GM13977 (cell line): Measurements from ENCODE around the gene ANKRD33B.

Experiments used
- DNase-seq: peaks from one replicate; pipeline ENCODE4 v3.0.0; 2012; ENCODE audit warnings: low spot score
- in situ Hi-C: fragments of 300-500 bp; cut with MboI; formaldehyde crosslinking; loops from one replicate; pipeline ENCODE4 v1.12.0; 2022; ENCODE audit warnings: low sequenced_read_pairs, low pct_unique_long_range_greater_than_20kb, mixed read lengths, inconsistent platforms; ENCODE audit not compliant: unreplicated experiment
- TF ChIP-seq, protein P1 (sequence below): IDR thresholded peaks from 2 replicates; pipeline ENCODE4 v1.5.1; 2012; ENCODE audit warnings: mild to moderate bottlenecking, control low read depth; ENCODE audit not compliant: insufficient read depth; ENCODE audit errors: extremely low read depth, missing control alignments

ANKRD33B gene

DNA sequence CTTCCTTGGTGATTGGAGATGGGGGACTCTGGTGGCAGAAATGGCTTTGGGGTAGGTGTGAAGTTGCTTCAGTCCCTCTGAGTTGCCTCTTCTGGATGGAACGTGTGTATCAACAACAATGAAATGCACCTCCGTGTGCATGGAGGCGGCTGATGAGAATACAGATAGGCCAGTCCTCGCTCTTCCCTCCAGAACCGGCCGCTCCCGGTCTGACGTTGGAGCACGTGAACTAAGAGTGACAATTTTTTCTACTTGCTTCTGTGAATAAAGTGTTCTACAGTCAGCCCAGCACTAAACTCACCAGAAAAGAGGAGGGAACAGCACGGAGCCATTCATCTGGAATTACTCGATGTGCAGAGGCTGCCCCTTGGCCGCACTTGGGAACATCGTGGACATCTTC lies 90.7 kb downstream of the ANKRD33B start:
- in situ Hi-C loops, result no loop called here
- DNase-seq, result no peak
- TF ChIP-seq, protein P1, sequence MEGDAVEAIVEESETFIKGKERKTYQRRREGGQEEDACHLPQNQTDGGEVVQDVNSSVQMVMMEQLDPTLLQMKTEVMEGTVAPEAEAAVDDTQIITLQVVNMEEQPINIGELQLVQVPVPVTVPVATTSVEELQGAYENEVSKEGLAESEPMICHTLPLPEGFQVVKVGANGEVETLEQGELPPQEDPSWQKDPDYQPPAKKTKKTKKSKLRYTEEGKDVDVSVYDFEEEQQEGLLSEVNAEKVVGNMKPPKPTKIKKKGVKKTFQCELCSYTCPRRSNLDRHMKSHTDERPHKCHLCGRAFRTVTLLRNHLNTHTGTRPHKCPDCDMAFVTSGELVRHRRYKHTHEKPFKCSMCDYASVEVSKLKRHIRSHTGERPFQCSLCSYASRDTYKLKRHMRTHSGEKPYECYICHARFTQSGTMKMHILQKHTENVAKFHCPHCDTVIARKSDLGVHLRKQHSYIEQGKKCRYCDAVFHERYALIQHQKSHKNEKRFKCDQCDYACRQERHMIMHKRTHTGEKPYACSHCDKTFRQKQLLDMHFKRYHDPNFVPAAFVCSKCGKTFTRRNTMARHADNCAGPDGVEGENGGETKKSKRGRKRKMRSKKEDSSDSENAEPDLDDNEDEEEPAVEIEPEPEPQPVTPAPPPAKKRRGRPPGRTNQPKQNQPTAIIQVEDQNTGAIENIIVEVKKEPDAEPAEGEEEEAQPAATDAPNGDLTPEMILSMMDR, result no peak

DNA sequence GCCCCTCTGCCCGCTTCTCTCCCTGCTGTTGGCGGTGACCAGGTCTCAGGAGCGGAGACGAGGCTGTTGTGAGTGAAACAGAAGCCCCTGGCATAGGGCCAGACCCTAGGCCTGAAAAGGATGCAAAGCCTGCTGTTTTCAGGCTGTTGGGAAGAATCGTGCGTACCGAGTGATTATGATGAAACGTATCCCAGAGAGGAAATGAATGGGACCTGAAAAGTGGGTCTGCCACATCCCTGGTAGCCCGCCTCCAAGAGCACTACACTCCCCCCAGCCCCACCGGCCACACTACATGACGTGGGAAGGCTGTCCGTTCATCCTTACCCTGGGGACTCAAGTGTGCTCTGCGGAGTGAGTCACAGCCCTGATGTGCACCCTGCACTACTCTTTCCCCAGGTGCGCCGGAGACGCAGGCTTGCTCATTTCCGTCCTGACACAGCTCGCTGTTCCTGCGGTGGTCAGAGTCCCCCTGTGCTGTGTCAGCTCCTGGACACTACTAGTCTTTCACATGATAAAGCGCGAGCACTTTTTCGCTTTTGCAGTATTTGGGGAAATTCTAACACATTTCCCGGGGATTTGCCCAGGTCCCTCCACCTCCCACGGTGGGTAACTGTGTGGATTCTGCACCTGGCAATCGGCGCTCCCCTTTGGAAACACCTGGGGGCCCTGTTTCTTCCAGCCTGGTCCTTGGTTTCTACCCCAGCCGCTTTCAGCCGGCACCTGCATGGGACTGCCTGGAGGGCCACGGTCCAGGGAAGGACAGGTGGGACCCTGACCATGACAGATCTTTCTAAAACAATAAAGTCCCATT lies 91.5 kb downstream of the ANKRD33B start:
- in situ Hi-C loops, result no loop called here
- TF ChIP-seq, protein P1, result no peak
- peak; percentile 56 for DNase-seq

DNA sequence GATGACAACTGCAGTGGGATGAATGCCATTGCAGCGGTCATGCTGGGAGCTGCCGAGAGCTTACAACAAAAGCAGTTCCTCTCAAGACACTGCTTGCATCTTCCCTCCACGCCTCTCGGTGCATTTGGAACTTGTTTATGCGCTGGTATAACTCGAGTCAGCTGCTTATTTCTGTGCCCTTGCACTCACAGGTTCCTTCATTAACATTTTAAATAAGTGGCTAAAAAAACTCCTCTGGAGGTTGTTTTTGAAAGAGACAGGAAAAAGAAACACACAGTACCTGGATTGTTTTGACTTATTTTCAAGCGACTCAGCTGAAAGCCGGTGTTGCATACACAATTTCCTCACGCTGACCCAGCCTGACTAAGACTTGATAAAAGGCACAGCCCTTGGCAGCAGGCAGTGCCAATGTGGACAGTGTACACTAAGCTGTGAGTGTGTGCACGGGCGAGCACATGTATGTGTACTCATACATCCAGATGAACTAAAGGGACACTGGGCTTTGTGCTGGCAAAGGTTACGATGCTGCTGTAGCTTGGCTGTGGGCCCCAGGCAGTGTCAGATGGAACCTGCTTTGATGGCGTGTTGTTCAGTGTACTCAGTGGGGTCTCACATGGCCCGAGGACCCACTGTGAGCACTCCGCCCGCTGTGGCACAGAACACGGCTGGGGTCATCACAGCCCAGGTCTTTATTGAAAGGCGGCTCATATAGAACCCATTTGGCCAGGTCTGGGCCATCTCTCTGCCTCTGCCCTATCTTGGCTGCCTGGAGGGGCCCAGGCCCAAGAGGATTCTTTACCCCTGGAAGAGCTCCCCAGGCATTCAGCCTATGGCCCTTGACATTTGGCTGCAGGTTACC lies 92.3 kb downstream of the ANKRD33B start:
- no peak for DNase-seq
- in situ Hi-C loops, result no loop called here
- TF ChIP-seq, protein P1, result no peak

DNA sequence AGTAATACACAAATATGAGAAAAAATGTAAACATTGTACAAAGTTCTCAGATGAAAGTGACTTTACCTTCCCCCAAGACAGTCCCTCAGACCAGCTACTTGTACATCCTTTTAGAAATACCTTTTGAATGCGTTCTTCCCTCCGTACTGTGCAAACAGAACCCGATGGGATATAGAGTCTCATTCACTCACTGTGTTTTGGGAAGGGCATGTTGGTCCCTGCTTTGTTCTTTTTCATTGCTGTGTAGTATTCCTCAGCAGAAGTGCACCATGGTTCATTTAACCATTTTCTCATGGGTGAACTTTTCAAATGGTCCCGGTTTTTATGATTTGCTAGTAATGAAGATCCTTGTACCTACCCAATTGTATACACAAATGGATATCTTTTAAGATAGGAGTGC lies 94.4 kb downstream of the ANKRD33B start:
- no peak for DNase-seq
- in situ Hi-C loops, result no loop called here
- TF ChIP-seq, protein P1, result no peak

DNA sequence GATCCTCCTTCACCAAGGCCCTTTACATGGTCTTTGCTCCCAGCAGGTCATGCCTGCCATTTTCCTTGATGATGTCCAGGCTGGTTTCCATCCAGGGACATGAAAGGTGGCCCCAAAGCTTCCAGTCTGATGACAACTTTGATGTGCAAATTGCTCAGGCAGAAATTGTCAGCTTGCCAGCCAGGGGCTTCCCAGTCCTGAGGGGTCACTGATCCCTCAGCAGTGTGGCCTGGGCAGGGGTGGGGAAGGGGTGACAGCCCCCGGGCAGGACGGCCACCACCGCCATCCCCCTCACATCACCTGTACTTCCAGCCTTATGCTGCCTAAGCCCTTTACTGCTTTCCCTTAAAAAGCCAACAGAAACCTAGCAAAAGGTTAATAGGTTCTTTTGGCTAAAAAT lies 96.3 kb downstream of the ANKRD33B start:
- in situ Hi-C loops, result no loop called here
- TF ChIP-seq, protein P1, result no peak
- no peak for DNase-seq

DNA sequence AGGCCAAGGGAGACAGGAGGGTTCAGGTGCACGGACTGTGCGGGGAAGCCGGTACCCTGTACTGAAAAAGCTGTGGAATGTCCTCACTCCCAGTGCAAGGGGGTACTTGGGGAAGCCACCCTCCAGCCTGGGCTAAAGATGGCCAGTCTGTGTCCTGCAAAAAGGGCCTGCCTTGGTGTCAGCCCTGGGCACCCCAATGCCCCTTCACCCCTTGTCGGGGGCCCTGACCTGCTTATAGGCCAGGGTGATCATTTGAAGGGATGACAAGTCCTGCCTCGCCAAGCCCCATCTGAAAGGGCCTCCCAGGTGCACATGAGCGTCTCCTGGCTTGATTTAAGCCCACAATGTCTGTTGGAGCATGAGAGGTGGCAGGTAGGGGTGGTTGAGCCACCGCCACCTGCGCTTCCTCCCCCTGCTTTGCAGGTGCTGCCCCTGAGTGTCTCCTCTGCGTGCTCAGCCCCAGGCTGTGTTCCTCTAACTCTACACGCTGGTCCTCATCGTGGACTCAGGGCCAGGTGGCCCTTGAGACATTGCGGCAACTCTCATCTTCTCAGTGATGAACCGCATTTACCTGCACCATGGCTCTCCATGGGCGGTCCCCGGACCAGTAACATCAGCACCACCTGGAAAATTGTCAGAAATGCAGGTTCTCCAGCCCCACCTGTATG lies 97.0 kb downstream of the ANKRD33B start:
- DNase-seq, result no peak
- TF ChIP-seq, protein P1, result no peak
- in situ Hi-C loops, result no loop called here
